Ishikawa (cell line): Measurements from ENCODE around the gene AFF4.
A peak's percentile ranks its signal among the peaks of the same experiment; 100 is the strongest.

ENCODE experiments used
- CEBPB ChIP-seq: IDR thresholded peaks from 2 replicates; pipeline ENCODE4 v1.6.1; 2012
- CREB1 ChIP-seq: IDR thresholded peaks from 2 replicates; pipeline ENCODE4 v1.6.1; 2012; ENCODE audit warnings: low read depth
- EGR1 ChIP-seq: IDR thresholded peaks from 2 replicates; pipeline ENCODE4 v1.6.1; 2012
- EP300 ChIP-seq: IDR thresholded peaks from 2 replicates; pipeline ENCODE4 v1.6.1; 2012; ENCODE audit warnings: borderline replicate concordance
- FOXM1 ChIP-seq: IDR thresholded peaks from 2 replicates; pipeline ENCODE4 v1.6.1; 2012; ENCODE audit warnings: low read depth, borderline replicate concordance
- MAX ChIP-seq: IDR thresholded peaks from 2 replicates; pipeline ENCODE4 v1.6.1; 2012
- NFIC ChIP-seq: IDR thresholded peaks from 2 replicates; pipeline ENCODE4 v1.6.1; 2012
- RAD21 ChIP-seq: IDR thresholded peaks from 2 replicates; pipeline ENCODE4 v1.6.1; 2012; ENCODE audit warnings: low read depth
- REST ChIP-seq: IDR thresholded peaks from 2 replicates; pipeline ENCODE4 v1.6.1; 2012; ENCODE audit warnings: low read depth, mild to moderate bottlenecking
- TAF1 ChIP-seq: IDR thresholded peaks from 2 replicates; pipeline ENCODE4 v1.6.1; 2012; ENCODE audit warnings: low read depth, mild to moderate bottlenecking
- TCF12 ChIP-seq: IDR thresholded peaks from 2 replicates; pipeline ENCODE4 v1.6.1; 2012; ENCODE audit warnings: low read depth
- TEAD4 ChIP-seq: IDR thresholded peaks from 2 replicates; pipeline ENCODE4 v1.6.1; 2012
- YY1 ChIP-seq: IDR thresholded peaks from 2 replicates; pipeline ENCODE4 v1.6.1; 2012; ENCODE audit warnings: low read depth
- ZBTB7A ChIP-seq: IDR thresholded peaks from 2 replicates; pipeline ENCODE4 v1.6.1; 2012; ENCODE audit warnings: low read depth
- TF ChIP-seq, protein P1 (sequence below): IDR thresholded peaks from 2 replicates; pipeline ENCODE4 v1.6.1; 2012

The AFF4 gene

GRCh38 chr5:132831095-132831860 lies 132.2 kb downstream of the AFF4 start:
- TF ChIP-seq, protein P1, sequence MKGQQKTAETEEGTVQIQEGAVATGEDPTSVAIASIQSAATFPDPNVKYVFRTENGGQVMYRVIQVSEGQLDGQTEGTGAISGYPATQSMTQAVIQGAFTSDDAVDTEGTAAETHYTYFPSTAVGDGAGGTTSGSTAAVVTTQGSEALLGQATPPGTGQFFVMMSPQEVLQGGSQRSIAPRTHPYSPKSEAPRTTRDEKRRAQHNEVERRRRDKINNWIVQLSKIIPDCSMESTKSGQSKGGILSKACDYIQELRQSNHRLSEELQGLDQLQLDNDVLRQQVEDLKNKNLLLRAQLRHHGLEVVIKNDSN, result no peak
- TF ChIP-seq MAX, result no peak
- no peak for TF ChIP-seq CREB1
- no peak for TF ChIP-seq TAF1
- no peak for TF ChIP-seq EGR1
- TF ChIP-seq ZBTB7A, result no peak
- no peak for TF ChIP-seq YY1
- no peak for TF ChIP-seq TEAD4
- TF ChIP-seq RAD21, result no peak
- no peak for TF ChIP-seq EP300
- no peak for TF ChIP-seq NFIC
- TF ChIP-seq TCF12, result no peak
- TF ChIP-seq FOXM1, result no peak

- TF ChIP-seq YY1 (no peak), EGR1 (peak; percentile 89), TAF1 (peak; percentile 64), TCF12 (no peak; the same call in 1 of the 2 replicates)
These were observed 132.9 kb downstream of the AFF4 start, which contains the start of gene SHROOM1 for GRCh38 chr5:132830436-132831094. Gene SHROOM1 (minus strand): TSS chr5:132830647. CDS start chr5:132826140, 4,507 bp downstream.

DNA sequence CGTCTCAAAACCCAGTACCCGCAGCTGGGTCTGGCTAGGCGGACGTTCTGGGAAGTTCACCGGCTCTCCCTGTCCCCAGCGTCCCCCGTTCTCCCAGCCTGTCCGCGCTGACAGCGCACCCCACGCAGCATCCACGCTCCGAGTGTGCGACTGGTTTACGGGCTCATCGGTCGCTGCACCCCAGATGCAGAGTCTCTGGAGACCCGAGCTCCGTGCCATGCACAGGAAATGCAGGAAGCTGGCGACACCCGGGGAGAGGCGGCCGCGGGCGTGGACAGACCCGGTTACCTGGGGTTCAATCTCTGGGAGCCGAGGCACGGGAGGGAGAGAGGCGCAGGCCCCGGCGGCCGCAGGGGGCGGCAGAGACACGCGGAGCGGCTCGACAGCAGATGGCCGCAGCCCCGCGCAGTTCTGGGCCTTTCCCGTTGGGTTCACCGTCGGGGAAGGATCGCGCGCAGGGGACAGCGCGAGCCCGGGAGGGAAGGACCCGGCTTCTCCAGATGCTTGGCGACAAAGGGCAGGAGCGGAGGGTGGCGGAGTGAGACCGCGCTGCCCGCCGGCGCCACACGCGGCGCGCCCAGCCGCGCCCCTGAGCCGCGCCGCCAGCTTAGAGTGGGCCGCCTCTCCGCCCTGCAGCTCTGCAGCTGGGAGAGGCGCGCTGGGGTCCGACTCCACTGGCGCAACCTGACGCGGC lies 133.5 kb downstream of the AFF4 start:
- TF ChIP-seq ZBTB7A (peak; percentile 59; the same call in 1 of the 2 replicates), MAX (peak; percentile 83), EP300 (no peak), CEBPB (no peak), TAF1 (no peak), NFIC (0 out of 2 replicates have a peak, but pooled peaks have one; percentile 22), FOXM1 (no peak; the same call in 1 of the 2 replicates), RAD21 (peak; percentile 60), TCF12 (0 out of 2 replicates have a peak, but pooled peaks have one; percentile 38), YY1 (no peak; the same call in 1 of the 2 replicates), REST (no peak; the same call in 1 of the 2 replicates), EGR1 (no peak), CREB1 (no peak), TEAD4 (no peak; the same call in 1 of the 2 replicates)
- TF ChIP-seq, protein P1, result no peak

DNA sequence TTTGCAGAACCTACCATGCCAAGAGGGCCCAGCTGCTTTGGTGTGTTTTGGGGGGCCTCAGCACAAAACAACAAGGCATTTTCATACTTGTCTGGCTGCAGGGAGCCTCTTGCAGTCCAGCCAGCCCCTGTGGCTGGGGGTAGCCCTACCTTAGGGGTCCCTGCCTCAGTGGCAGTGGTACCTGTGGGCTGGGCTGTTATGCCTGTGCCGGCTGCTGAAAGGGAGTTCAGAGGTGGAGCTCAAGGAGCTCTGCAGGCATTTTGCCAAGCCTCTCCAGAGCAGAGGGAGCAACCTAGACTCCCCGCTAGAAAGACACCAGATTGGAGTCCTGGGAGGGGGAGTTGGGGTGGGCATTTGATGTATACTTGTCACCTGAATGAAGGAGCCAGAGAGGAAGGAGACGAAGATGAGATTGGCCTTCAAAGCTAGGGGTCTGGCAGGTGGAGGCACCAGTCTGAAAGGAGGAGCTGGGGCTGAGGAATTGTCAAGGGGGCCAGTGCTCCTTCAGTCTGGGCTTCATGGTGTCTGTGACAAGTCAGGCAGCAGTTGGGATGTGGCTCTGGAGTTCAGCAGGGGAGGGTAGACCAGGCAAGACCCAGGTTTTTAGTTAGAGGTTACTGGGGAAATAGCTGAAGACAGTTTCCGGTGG lies 134.5 kb downstream of the AFF4 start:
- no peak for TF ChIP-seq EGR1

DNA sequence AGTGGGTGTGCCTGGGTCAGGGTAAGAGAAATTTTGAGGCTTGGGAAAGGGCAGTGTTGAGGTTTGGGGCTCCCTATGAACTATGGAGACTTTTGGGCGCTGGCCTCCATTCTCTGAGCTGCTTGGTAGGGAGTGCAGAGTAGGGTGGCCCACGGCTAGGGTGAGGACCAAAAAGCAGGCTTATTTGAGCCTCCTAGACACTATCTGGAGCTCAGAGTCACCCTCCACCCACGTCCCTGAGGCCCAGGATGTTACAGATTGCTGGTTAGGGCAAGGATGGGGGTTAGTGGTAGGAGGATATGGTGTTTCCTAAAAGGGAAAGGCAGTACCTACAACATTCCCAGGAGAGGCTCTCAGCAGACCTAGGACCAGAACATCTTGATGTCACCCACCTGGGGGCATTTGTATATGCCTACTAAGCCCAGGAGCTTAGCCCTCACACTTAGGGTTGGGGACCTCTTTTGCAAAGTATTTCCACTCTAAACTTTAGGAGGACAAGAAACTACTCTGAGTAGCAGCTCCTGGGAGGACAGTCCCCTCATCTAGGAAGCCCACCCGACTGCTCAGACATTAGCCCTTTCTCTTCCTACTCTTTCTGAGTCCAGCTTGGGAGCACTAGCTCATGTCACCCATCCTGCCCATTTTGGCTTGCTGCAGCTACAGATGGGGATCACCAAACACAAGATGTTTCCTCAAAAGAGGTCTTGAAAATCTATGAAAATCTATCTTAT lies 135.3 kb downstream of the AFF4 start:
- TF ChIP-seq REST (no peak), FOXM1 (no peak), CREB1 (no peak), MAX (no peak), RAD21 (no peak)
